Panc1 (cell line): ENCODE data around the gene PHTF2. TPM values are rescaled to one million over a fixed set of nuclear protein-coding genes. Genes with fewer than 3 reads are reported as not detected.

Experiments used
- ATAC-seq: fragments of 200-7000 bp; cut with Tn5 transposase; 2 replicates; pipeline ENCODE4 v1.9.1; 2020; ENCODE audit warnings: mild to moderate bottlenecking, moderate library complexity
- BruUV-seq: library from RNA; stranded (reverse); fragments of 400-500 nt; replicated peaks from 2 replicates; lab custom pipeline; 2021; lab: Mats Ljungman, UMichigan
- CTCF ChIA-PET: fragments of 300-600 bp; sonication (Branson Sonifier 250); formaldehyde crosslinking; loops from one replicate; lab custom pipeline; 2022; ENCODE audit warnings: antibody characterized with exemption; lab: Charles Lee
- POLR2A ChIA-PET: fragments of 300-600 bp; sonication (Branson Sonifier 250); formaldehyde crosslinking; loops from one replicate; lab custom pipeline; 2022; ENCODE audit warnings: antibody characterized with exemption; lab: Charles Lee
- DNase-seq: peaks from one replicate; pipeline ENCODE4 v3.0.0-alpha.2; 2010; ENCODE audit warnings: low read depth, low spot score
- H3K27ac ChIP-seq: 2 replicates; pipeline ENCODE4 v1.5.1; 2011; ENCODE audit warnings: mild to moderate bottlenecking, low read length, inconsistent platforms
- H3K27me3 ChIP-seq: fragments of 200-500 bp; sonication (Bioruptor generic); 2 replicates; pipeline ENCODE4 v1.6.0; 2014; ENCODE audit warnings: low read length, inconsistent platforms; ENCODE audit not compliant: control insufficient read depth, insufficient read depth
- H3K36me3 ChIP-seq: fragments of 200-500 bp; sonication (Bioruptor generic); 2 replicates; pipeline ENCODE4 v1.5.1; 2014; ENCODE audit warnings: inconsistent platforms, mild to moderate bottlenecking, low read length, moderate library complexity; ENCODE audit not compliant: control insufficient read depth, insufficient read depth
- H3K4me1 ChIP-seq: 2 replicates; pipeline ENCODE4 v1.5.1; 2011; ENCODE audit warnings: inconsistent platforms, mild to moderate bottlenecking, low read length, moderate library complexity; ENCODE audit not compliant: control insufficient read depth, insufficient read depth
- H3K4me3 ChIP-seq, 2 experiments: 2 replicates each; pipeline ENCODE4 v1.5.1; 2011 to 2012; ENCODE audit warnings: low read depth in 2 of 2, low read length in 2 of 2, mild to moderate bottlenecking in 2 of 2, inconsistent platforms in 1 of 2, moderate library complexity in 1 of 2
- H3K9me3 ChIP-seq: fragments of 200-500 bp; sonication (Bioruptor generic); 2 replicates; pipeline ENCODE4 v1.5.1; 2014; ENCODE audit warnings: low read depth, mild to moderate bottlenecking, inconsistent platforms, low read length, moderate library complexity; ENCODE audit not compliant: control insufficient read depth, insufficient read depth
- POLR2AphosphoS5 ChIP-seq: IDR thresholded peaks from 2 replicates; pipeline ENCODE4 v1.6.1; 2012; ENCODE audit warnings: mild to moderate bottlenecking, low read depth, low read length, moderate library complexity
- SIN3A ChIP-seq: IDR thresholded peaks from 2 replicates; pipeline ENCODE4 v1.6.1; 2012; ENCODE audit warnings: low read depth, mild to moderate bottlenecking, low read length, moderate library complexity, borderline replicate concordance; ENCODE audit not compliant: insufficient read depth
- TCF7L2 ChIP-seq: IDR thresholded peaks from 2 replicates; pipeline ENCODE4 v1.6.1; 2011; ENCODE audit warnings: mild to moderate bottlenecking, low read depth, low read length, inconsistent platforms
- in situ Hi-C: cut with HindIII; loops from 2 replicates; pipeline ENCODE4 v1.10.0; 2016; ENCODE audit warnings: low sequenced_read_pairs, low pct_unique_long_range_greater_than_20kb
- intact Hi-C: fragments of 100-400 bp; cut with micrococcal nuclease; formaldehyde crosslinking; loops from one replicate; pipeline ENCODE4 v1.10.0; 2022; ENCODE audit not compliant: unreplicated experiment
- total RNA-seq: library from RNA; stranded (reverse); gene quantifications from one replicate; pipeline ENCODE4 v1.2.1, GENCODE V29; 2021; ENCODE audit not compliant: unreplicated experiment
- TF ChIP-seq, protein P1 (sequence below): fragments of 450-650 bp; IDR thresholded peaks from 2 replicates; pipeline ENCODE4 v1.5.1; 2017; ENCODE audit warnings: mild to moderate bottlenecking
- TF ChIP-seq, protein P2 (sequence below), 2 experiments: IDR thresholded peaks; 2 replicates each; pipeline ENCODE4 v1.6.1; 2011 to 2012; ENCODE audit warnings: low read depth in 2 of 2, control low read depth in 1 of 2, low read length in 1 of 2, mild to moderate bottlenecking in 1 of 2, moderate library complexity in 1 of 2; ENCODE audit not compliant: insufficient read depth in 1 of 2

Gene PHTF2
- total RNA-seq, 1 experiment from 2014 or later: 61.5 TPM

DNA sequence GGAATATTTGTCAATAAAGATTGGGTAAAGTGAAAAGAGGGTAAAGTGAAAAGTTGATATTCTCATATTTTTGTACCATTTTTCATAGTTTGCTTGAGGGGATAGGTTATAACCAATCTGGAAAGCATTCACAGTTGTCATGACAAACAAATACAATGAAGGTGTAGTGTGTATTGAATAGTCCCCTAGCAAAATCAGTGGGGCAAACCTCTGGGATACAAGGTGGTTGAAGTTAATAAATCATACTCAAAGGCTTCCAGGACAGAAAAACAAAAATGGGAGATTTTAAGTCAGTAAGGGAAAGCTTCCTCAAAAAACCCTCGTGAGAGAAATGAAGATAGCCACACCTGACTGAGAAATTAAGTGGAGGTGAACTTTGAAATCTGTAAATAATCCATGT, 39.4 kb downstream of the PHTF2 start:
- ATAC-seq (no peak), DNase-seq (no peak)
- no TSS peak for BruUV-seq
- Histone ChIP-seq H3K4me1 (peaks cover 30% of the 10 kb centered on the region), H3K27me3 (no peaks in the 10 kb centered on the region), H3K4me3 (no peak overlapping the region), H3K27ac (no peak overlapping the region), H3K36me3 (no peaks in the 10 kb centered on the region), H3K9me3 (no peaks in the 10 kb centered on the region)
- TF ChIP-seq, protein P1, sequence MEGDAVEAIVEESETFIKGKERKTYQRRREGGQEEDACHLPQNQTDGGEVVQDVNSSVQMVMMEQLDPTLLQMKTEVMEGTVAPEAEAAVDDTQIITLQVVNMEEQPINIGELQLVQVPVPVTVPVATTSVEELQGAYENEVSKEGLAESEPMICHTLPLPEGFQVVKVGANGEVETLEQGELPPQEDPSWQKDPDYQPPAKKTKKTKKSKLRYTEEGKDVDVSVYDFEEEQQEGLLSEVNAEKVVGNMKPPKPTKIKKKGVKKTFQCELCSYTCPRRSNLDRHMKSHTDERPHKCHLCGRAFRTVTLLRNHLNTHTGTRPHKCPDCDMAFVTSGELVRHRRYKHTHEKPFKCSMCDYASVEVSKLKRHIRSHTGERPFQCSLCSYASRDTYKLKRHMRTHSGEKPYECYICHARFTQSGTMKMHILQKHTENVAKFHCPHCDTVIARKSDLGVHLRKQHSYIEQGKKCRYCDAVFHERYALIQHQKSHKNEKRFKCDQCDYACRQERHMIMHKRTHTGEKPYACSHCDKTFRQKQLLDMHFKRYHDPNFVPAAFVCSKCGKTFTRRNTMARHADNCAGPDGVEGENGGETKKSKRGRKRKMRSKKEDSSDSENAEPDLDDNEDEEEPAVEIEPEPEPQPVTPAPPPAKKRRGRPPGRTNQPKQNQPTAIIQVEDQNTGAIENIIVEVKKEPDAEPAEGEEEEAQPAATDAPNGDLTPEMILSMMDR: no peak
- TF ChIP-seq SIN3A (no peak), POLR2AphosphoS5 (no peak), TCF7L2 (no peak)
- TF ChIP-seq, protein P2, sequence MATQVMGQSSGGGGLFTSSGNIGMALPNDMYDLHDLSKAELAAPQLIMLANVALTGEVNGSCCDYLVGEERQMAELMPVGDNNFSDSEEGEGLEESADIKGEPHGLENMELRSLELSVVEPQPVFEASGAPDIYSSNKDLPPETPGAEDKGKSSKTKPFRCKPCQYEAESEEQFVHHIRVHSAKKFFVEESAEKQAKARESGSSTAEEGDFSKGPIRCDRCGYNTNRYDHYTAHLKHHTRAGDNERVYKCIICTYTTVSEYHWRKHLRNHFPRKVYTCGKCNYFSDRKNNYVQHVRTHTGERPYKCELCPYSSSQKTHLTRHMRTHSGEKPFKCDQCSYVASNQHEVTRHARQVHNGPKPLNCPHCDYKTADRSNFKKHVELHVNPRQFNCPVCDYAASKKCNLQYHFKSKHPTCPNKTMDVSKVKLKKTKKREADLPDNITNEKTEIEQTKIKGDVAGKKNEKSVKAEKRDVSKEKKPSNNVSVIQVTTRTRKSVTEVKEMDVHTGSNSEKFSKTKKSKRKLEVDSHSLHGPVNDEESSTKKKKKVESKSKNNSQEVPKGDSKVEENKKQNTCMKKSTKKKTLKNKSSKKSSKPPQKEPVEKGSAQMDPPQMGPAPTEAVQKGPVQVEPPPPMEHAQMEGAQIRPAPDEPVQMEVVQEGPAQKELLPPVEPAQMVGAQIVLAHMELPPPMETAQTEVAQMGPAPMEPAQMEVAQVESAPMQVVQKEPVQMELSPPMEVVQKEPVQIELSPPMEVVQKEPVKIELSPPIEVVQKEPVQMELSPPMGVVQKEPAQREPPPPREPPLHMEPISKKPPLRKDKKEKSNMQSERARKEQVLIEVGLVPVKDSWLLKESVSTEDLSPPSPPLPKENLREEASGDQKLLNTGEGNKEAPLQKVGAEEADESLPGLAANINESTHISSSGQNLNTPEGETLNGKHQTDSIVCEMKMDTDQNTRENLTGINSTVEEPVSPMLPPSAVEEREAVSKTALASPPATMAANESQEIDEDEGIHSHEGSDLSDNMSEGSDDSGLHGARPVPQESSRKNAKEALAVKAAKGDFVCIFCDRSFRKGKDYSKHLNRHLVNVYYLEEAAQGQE (IDR thresholded peaks at IDR 0.05; ENCODE audit: insufficient read depth in 1 of 2, low read depth in 2 of 2, low read length in 1 of 2): no peak
- intact Hi-C loops (no loop called here), in situ Hi-C loops (no loop called here)
- ChIA-PET CTCF (no interaction called here), POLR2A (interaction anchor here (0.6 kb wide), 1 partner anchor 35 kb away, joined by 3 read pairs; no protein-coding TSS in a partner anchor)

DNA sequence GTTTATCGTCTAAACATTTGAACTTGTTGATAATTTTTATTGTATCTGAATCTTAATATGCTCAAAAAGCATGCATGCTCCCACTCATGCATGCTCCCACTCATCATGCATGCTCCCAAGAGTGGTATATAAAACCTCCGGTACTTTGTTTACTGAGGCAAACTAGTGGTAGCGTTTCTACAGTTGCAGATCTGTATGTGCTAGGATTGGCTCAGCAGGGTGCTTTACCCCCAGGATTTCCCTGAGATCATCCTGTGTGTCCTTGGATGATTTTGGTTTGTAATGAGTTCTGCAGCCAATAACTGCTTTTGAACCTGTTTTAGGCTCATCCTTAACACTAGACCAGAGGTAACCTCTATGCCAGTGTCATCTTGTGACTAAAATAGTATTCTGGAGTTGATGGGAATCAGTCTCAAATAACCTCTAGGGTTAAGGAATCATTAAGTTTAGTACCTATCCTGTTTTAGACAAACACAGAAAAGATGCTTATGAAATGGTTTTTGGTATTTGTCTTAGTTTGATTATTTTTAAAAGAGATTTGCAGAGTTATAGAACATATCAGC, 40.4 kb downstream of the PHTF2 start:
- no TSS peak for BruUV-seq
- in situ Hi-C loops: no loop called here
- Histone ChIP-seq H3K27ac (no peak overlapping the region), H3K4me1 (peaks cover 20% of the 10 kb centered on the region), H3K4me3 (no peak overlapping the region), H3K36me3 (no peaks in the 10 kb centered on the region), H3K27me3 (no peaks in the 10 kb centered on the region), H3K9me3 (no peaks in the 10 kb centered on the region)
- CTCF ChIA-PET: no interaction called here
- intact Hi-C loops: no loop called here
- TF ChIP-seq SIN3A (no peak), POLR2AphosphoS5 (no peak), TCF7L2 (no peak)
- TF ChIP-seq, protein P1: no peak
- TF ChIP-seq, protein P2 (IDR thresholded peaks at IDR 0.05; ENCODE audit: insufficient read depth in 1 of 2, low read depth in 2 of 2, low read length in 1 of 2): no peak
- ATAC-seq (no peak), DNase-seq (no peak)
- POLR2A ChIA-PET: no interaction called here
